ENCODE measurements around the gene RNASE13. TPM values are rescaled to one million over a fixed set of nuclear protein-coding genes. Genes with fewer than 3 reads are reported as not detected.

Gene RNASE13
- total RNA-seq, 2 experiments from 2014 or later, result not detected

DNA sequence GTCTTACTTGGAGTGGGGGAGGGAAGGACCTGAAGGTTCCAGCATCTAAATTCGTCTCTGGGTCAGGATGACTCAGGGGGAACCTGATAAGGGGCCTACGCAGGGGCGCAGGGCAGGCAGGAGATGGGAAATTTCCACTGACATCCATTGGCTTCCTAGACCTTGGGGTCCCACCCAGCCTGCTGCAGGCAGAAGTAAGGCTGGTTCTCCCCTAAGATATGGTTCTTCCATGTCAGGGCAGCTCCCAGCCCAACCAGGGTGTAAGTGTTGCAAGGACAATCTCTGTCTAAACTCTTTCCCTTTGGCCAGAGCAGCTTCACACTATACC, 7.7 kb downstream of the RNASE13 start:
- CTCF ChIA-PET, result interaction anchor here (0.9 to 2.6 kb wide), 4 partner anchors 10 to 77 kb away, joined by 3 to 7 read pairs (median 4); no protein-coding TSS in a partner anchor
- POLR2A ChIA-PET, result no interaction called here

DNA sequence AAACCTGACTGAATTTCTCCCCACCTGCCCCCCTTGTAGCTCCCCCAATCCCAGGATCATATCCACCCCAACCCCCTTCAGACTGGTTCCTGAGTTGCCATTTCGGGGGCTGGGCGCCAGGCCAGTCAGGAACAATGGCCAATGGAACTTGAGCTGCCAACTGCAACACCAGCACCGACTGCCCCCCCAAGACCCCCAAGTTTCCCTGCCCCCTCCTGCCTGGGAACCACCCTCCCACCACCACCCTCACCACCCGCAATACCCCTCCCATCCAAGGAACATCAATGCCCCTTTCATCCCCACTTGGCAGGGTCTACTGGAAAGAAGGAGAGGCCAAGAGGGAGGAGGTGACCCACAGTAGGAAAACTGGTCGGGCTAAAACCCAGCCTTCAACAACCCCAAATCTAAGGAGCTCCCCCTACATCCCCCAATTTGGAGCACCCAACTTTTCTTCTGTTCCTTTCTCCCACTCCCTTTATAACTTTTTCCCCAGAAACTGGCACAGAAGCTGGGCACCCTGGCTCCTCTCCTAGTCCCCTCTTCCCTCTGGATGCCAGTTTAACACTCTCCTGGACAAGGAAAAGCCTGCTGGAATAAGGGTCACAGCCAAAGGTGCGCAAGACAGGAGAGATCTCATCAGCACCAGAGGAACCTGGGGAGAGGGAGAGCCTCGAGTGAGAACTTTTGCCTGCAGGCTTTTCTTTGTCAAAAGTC, 8.2 kb downstream of the RNASE13 start:
- ChIA-PET POLR2A (no interaction called here), CTCF (interaction anchor here (0.7 to 1.3 kb wide), 5 partner anchors 10 to 66 kb away, joined by 3 to 4 read pairs (median 4); no protein-coding TSS in a partner anchor)

DNA sequence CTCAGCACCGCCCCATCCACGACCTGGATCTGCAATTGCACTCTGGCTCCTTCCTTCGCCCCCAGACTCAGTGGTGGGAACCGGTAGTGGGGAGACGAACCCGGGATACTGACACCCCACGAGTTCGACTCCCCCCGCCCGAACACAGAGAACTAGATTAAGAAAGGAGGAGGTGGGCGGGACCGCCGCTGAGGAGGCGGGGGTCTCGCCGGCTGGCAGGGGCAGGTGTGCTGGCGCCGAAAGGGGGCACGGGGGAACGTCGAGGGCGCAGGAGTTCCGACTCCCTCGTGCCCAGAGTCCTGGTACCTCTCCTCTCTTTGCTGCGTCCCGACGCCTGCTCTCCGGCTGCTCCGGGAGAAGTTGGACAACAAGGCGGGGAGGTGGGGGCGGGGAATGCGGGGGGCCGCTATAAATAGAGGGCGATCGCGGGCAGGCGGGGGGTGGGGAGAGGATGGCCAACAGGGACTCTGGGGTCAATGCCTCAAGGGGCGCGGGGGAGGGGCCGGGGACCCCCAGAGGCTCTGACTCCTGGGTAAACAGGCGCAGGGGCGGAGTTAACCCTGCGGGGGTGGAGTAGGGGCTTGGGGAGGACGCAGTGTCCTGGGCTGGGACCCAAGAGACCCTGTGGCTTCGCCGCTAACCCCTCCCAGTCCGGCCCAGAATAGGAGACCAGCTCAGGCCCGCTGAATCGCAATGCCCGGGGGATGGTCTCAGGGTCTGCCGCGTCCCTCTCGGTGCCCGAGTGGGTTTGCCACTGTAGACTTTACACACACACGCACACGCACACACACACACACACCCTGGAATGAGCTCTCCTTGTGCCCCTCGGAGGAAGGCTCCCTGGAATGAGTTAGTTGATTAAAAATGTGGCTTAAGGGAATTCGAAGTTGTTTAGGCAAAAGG, 9.0 kb downstream of the RNASE13 start:
- ChIA-PET CTCF (interaction anchor here (0.7 to 1.4 kb wide), 6 partner anchors 9 to 77 kb away, joined by 3 to 4 read pairs (median 4); no protein-coding TSS in a partner anchor), POLR2A (interaction anchor here (0.6 kb wide), 1 partner anchor 553 kb away, joined by 3 read pairs; no protein-coding TSS in a partner anchor)

- POLR2A ChIA-PET, result interaction anchor here (0.6 kb wide), 2 partner anchors 65 to 552 kb away, joined by 3 read pairs; no protein-coding TSS in a partner anchor
Observed at GRCh38 chr14:21024585-21025370, 9.8 kb downstream of the RNASE13 start, which contains the start of gene NDRG2. NDRG2 (minus strand) TSS chr14:21025061; CDS start chr14:21023315, 1,746 bp downstream.

GRCh38 chr14:21023817-21024584, 10.6 kb downstream of the RNASE13 start:
- ChIA-PET POLR2A (interaction anchor here (0.6 kb wide), 2 partner anchors 65 to 151 kb away, joined by 3 read pairs; no protein-coding TSS in a partner anchor), CTCF (interaction anchor here (1.2 to 2.6 kb wide), 3 partner anchors 9 to 79 kb away, joined by 3 to 13 read pairs (median 4); no protein-coding TSS in a partner anchor)

More at GRCh38 chr14:21024585-21025370, 9.8 kb downstream of the RNASE13 start, which contains the start of gene NDRG2:
- CTCF ChIA-PET, result interaction anchor here (1.4 to 2.6 kb wide), 2 partner anchors 10 to 78 kb away, joined by 3 to 13 read pairs; no protein-coding TSS in a partner anchor

GRCh38 chr14:21023174-21023573, 11.4 kb downstream of the RNASE13 start:
- ChIA-PET CTCF (interaction anchor here (1.2 to 2.6 kb wide), 2 partner anchors 8 to 69 kb away, joined by 4 to 13 read pairs; no protein-coding TSS in a partner anchor), POLR2A (interaction anchor here (0.6 kb wide), 1 partner anchor 152 kb away, joined by 3 read pairs; no protein-coding TSS in a partner anchor)

DNA sequence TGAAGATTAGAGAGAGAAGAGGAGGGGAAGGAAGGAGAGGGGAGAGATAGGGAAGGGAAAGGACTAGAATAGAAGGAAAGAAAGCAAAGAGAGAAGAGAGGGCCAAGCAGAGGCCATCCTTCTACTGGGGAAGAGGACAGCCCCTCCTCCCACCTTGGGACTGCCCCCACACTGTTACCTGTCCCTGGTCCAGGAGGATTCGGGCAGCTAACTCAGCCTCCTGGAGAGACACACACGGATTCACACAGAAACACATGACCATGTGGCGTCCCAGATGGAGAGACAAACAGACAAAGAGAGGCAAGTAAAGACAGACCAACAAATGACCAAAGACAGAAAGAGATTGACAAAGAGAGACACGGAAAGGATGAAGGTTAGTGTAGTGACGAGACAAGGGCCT, 11.9 kb downstream of the RNASE13 start:
- ChIA-PET CTCF (interaction anchor here (1.2 to 2.6 kb wide), 2 partner anchors 8 to 70 kb away, joined by 4 to 13 read pairs; no protein-coding TSS in a partner anchor), POLR2A (no interaction called here)

GRCh38 chr14:21020977-21021545, 13.5 kb downstream of the RNASE13 start:
- POLR2A ChIA-PET, result no interaction called here
- CTCF ChIA-PET, result interaction anchor here (1.0 to 3.1 kb wide), 3 partner anchors 8 to 85 kb away, joined by 3 to 14 read pairs (median 3); no protein-coding TSS in a partner anchor

DNA sequence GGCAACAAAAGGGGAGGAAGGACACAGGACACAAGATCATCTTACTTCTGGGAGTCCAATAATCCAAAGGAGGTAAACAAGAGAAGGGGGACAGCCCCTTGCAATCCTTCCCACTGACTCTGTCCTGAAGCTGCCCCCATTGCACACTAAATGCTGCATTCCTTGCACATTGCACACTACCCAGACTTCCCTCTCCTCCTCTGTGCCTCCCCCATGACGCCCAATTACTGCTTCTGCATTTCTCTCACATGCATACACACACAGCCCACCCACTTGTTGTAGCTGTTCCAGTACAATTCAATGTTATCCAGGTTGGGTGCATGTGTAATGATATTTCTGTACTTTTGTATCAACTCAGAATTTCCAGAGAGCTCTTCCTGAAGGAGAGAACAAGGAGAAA, 15.2 kb downstream of the RNASE13 start:
- POLR2A ChIA-PET, result no interaction called here

GRCh38 chr14:21018781-21019180, 15.8 kb downstream of the RNASE13 start:
- ChIA-PET POLR2A (no interaction called here), CTCF (interaction anchor here (1.0 to 3.1 kb wide), 3 partner anchors 21 to 74 kb away, joined by 3 to 14 read pairs (median 4); no protein-coding TSS in a partner anchor)

More for the DNA sequence above, 15.2 kb downstream of the RNASE13 start:
- CTCF ChIA-PET, result interaction anchor here (1.4 to 3.1 kb wide), 2 partner anchors 69 to 73 kb away, joined by 4 to 14 read pairs; no protein-coding TSS in a partner anchor

DNA sequence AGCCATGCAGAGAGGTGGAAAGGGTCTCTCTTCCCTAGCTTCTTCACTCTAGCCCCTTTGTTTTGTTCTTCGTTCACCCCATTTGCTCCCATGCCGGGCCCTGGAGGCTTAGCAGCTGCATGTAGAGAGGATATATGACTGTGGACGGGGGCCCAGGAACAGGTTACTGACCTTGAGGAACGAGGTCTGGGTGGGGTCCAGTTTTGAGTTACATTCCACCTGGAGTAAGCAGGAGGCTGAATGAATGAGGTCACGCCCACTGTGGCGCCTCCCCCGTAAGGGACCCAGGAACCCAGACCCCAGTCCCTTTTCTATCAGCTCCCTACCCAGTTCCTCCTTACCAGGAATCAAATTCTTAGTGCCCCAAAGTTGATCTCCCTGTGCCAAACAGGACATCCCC, 16.3 kb downstream of the RNASE13 start:
- CTCF ChIA-PET, result interaction anchor here (0.8 to 3.1 kb wide), 4 partner anchors 20 to 74 kb away, joined by 3 to 14 read pairs (median 4); no protein-coding TSS in a partner anchor
- POLR2A ChIA-PET, result no interaction called here

DNA sequence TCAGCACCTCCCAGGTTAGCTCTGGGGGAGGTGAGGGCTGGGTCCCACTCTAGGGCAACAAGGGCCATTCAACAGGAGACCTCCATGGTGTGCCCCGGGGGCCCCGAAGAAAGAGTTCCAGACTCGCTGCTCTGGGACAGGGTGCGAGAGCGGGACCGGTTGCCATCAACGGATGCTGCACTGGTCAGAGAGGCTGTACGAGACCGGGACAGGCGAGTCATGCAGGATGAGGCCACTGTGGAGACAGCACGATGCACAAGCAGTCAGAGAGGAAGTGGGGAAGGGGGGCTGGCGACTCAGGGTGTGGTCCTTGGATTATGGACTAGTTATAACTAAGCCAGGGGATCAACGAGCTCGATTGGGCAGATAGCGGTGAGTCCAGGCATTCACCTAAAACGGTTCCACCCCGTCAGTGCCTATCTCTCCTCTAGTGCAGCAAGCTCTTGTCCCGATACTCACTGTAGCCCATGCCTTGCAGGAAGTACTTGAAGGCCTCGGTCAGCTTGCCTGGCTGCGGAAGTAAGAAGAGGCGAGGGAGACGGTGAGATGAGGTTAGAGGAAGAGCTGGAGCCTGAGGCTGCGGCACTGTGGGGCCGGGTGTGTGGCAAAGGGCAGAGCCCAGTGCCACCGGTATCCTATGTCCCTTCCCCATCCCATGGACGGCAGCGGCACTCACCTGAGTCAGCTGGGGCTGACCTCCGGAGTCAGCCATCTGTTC, 16.9 kb downstream of the RNASE13 start:
- POLR2A ChIA-PET, result no interaction called here

GRCh38 chr14:21016413-21017190, 18.0 kb downstream of the RNASE13 start:
- POLR2A ChIA-PET, result no interaction called here

More for the DNA sequence above, 16.9 kb downstream of the RNASE13 start:
- CTCF ChIA-PET, result interaction anchor here (0.8 to 4.8 kb wide), 4 partner anchors 9 to 75 kb away, joined by 3 to 73 read pairs (median 4); no protein-coding TSS in a partner anchor

DNA sequence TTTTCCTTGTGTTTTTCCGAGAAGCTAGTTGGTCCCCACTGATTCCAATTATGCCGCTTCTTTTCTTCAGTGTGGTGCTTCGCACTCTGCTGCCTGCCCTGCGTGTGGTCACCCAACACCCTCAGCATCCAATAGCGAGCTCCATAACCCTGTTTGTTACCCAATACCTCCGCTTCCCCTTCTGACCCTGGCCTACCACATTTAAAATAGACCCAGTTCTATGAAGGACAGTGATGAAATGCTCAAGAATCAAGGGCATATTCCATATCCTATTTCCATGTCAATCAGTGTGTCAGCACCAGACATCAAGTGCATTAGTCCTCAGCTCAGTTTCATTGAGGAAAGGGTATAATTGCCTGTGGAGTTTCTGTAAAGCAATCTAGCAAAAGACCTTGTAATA, 19.3 kb downstream of the RNASE13 start:
- ChIA-PET POLR2A (interaction anchor here (1.3 kb wide), 1 partner anchor 82 kb away, joined by 3 read pairs; no protein-coding TSS in a partner anchor), CTCF (interaction anchor here (0.7 to 5.5 kb wide), 29 partner anchors 9 to 543 kb away, joined by 3 to 73 read pairs (median 7); partner anchors contain the start of genes ARHGEF40, NDRG2, RNASE13 and RNASE7)

More at GRCh38 chr14:21016413-21017190, 18.0 kb downstream of the RNASE13 start:
- CTCF ChIA-PET, result interaction anchor here (1.2 to 5.2 kb wide), 8 partner anchors 10 to 542 kb away, joined by 3 to 73 read pairs (median 16); partner anchors contain the start of gene RNASE13

DNA sequence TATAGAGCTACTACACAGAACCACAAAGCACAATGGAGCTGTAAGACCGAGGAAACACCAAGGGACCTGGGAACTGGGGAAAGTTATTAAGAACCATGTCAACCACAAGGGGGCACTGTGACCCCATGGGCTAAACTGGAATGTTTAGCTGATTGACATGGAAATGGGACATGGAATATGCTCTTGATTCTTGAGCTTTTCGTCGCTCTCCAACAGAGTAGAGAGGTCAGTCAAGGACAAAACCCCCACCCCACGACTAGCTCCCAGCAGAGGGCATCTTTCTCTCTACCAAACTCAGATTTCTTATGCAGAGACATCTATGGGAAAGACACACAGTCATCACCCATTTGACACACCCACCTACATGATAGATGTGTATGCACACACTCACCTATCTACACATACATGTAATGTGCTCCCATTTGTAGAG, 19.8 kb downstream of the RNASE13 start:
- ChIA-PET CTCF (interaction anchor here (0.7 to 5.5 kb wide), 30 partner anchors 9 to 162 kb away, joined by 3 to 73 read pairs (median 7); partner anchors contain the start of genes ARHGEF40, NDRG2, RNASE13 and RNASE7), POLR2A (interaction anchor here (0.6 to 1.3 kb wide), 2 partner anchors 83 to 89 kb away, joined by 3 read pairs; no protein-coding TSS in a partner anchor)
